NCI-H2227 treated with DMSO at 0.1 percent for 48 hours (cell line): ENCODE data around the gene MYOCD.

Experiments used
- DNase-seq: peaks from one replicate; lab custom pipeline; 2025; lab: John Stamatoyannopoulos, UW

Gene MYOCD

DNA sequence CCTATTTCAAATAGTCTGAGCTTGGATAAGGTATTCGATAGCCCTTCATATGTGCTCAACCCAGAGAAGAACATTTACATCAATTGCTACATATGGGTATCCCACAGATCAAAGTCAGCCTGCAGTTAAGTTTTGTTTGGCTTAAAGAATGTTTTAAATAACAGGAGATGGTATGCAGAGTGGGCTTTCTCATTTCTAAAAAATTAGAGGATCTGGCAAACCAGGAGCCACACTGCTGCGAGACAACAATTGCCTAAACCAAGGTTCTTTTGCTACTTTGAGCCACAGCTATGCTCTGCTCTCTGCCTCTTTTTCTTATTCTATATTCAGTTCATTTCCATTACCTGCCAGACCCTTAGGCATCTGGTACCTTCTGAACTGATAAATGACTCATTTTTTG is 93.4 kb downstream of the MYOCD start:
- DNase-seq: no peak

DNA sequence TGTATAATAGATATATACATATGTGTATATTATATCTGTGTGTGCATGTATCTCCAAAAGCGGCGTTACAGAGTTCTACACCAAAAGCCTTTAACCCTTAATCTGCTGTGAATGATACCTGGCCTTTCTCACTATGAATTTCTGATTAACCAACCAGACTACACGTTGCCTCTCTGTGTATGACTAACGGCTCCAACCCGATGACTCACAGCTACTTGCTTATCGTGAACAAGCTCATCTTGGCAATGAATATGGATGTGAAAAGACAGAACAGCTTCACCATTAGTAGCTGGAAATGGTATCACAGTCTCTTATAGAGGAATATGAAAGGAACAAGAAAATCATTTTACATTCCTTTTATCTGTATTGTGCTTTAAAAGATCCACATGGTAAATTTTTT is 99.9 kb downstream of the MYOCD start:
- DNase-seq: no peak

DNA sequence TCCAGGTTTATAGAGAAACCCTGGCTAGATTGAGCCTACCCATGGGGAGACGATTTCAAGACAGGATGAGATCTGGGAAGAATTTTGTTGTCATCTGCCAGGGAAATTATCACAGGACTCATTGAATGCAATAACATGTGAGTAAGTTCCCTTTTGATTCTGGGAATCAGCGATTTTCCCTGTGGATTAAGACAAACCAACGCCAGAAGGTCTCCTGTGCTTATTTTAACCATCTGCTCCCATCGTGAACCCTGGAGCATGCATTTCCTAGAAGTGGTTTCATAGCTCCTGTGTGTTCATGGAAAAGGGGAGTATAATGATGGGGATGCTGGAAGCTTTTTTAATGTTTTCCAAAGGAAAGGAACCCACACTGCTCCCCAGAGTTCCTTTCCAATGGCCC is 102.6 kb downstream of the MYOCD start:
- no peak for DNase-seq

DNA sequence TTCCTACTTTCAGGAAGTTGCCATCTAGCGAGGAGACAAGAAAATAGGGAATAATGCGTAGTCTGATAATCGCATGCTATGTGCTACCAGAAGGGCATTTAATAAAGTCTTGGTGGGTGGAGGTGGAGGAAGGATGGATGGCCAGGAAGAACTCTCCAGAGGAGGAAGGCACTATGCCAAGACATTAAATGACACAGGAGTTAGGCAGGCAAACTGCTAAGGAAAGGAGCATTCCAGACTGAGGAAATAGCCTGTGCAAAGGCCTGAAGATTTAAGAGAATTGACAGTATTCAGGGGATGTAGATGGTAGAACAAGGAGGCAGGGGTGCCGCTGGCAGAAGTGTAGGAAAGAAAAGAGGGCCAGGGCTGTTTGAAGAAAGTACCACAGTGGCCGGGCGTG is 104.3 kb downstream of the MYOCD start:
- no peak for DNase-seq

DNA sequence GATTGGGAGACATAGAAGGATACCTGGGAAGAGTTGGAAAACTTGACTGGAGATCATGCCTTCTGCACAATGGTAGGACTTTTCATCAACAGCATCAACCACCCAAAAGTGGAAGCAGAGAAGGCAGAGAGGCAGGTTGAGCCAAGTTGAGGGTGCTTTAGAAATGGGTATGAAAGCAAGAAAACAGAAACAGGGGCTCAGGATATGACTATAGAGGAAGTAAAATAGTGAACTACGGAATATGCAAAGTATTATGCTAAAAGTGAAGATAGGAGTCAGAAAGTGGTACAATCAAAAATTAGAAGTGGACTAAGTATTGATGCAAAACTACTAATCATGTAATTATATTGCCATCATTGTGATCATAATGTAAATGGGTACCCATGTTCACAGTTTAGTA is 107.5 kb downstream of the MYOCD start:
- DNase-seq: no peak

DNA sequence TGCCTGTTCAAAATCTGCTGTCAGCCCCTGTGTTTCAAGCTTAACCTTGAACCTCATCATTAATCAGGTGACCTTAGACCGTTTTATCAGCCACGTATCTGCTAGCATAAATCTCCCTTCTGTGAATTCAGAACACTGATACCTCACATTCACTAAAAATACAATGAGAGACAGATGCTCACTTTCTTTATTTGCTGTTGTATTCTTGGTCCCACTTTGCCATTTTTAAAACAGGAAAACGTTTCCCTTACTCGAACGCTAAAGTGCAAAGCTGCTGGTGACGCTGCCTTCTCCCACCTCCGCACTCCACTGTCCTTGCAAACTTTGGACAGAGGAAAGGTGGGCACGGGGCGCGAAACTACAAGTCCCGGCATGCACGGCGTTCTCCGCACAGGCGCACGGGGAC is 123.4 kb downstream of the MYOCD start:
- no peak for DNase-seq

DNA sequence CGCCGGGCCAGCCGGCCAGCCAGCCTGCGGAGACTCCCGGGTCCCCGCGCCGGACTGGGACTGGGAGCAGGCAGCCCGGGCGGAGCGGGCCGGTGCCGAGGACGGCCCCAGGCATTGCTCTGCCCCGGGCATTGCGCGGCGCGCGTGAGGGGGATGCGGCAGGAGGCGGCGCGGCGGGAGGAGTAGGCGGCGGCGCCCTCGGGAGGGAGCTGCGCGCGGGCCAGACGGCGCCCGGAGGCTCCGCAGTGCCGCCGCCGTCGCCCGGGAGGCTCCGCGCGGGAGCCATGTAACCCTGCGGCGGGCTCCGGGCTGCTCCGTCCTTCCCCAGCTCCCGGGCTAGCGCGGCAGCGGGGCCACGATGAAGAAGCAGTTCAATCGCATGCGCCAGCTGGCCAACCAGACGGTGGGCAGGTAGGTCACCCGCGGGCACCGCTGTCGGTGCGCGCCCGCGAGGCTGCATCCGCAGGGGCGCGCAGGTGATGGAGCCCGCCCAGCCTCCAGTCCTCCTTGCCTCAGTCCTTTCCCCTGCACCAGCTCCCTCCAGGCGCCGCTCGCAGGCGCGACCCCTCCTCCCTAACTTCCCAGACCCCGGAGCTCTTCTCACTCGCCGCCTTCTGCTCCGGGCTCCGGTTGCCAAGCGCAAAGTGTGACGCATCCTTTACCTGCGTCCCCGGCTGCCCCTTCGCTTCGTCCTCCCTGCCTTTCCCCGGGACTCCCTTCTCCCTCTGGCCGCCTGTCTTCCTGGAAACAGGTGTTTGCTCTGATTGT is 124.0 kb downstream of the MYOCD start, which contains the start of gene ARHGAP44:
Gene ARHGAP44 (plus strand): TSS at position 18 of the 768 bp plus-strand sequence. CDS start 341 bp downstream, at position 359.
- DNase-seq: peak; percentile 5

DNA sequence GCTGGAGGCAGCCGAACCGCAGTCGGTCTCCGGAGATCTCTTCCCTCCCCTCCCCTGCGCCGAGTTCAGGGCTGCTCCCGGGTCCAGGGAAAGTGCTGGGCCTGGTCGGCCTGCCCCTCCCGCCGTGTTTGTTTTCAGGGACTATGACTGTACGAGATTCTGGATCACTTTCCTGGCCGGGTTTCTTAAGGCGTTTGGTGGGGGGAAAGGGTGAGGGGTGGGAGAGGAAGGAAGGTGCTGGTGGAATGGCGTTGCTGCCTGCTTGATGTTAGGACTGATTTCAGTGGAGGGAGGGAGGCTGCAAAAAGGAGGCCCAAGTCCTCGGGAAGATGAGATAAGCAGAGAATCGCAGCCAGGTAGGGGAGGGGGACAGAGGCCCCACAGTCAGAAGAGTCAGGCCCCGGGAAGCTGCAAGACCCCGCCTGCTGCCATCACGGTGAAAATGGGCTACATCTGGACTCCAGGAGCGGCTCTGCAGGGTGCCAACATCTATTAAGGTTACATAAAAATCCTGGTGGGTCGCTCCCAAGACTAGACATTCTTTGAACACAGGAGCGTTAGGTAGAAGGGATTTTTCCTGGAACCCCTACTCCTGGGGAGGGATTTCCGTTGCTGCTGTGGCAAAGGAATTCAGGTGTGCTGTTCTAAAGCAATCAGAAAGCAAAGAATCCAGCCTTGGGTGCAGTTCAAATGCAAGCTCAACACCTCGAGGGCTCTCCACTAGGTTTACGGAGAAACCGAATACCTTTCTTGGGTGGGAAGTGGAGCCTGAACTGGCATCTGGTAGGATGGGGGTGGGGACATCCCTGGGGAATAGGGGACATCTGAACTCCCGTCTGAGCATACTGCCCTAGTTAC is 124.8 kb downstream of the MYOCD start:
- DNase-seq: no peak

DNA sequence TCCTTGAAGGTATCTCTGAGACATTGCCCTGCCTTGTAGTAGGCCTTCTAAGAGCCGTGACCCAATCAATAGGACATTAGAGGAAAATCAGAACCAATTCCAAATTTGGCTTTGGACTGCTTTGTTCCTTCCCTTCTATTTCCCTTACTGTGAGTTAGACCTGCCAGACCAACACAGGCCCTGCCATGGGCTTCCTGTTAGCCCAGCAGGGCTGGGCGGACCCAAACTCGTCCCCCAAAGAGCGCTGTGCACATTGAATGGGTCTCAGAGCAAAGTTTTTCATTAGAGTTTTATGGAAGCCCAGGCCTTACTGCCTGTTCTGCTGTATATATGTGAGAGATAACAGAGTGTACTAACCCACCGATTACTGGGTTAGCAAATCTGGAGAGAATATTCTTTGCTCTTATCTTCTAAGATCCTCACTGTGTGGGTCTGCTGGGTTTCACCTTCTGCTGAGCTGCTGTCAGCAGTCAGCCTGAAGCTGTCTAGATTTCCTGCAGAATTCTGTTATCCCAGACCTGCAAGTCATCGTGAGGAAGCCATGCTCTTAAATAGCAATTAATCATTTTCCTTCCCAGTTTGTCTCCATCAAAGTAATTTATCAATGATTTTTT is 129.3 kb downstream of the MYOCD start:
- DNase-seq: no peak

DNA sequence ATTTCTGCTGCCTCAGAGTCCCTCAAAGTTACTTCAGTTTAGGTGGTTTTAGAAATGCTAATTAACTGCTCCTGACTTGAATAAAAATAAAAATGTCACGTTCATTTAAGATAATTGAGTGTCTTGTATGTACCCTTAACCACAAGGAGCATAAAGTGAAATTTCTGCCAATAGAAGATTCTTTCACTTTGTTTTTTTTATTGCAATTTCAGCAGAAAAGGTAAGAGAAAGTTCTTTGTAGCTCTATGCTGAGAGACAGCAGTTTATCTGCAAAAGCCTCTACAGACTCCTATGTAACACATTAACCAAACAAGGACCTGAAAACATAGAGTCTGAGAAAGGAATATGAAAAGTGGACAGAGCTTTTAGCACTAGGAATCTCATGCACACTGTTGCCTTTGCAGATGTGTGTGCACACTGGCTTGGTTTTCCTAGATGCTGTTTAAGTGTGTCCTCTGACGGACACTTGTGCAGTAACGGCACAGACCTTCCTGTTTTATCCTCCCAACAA is 135.2 kb downstream of the MYOCD start:
- DNase-seq: no peak

DNA sequence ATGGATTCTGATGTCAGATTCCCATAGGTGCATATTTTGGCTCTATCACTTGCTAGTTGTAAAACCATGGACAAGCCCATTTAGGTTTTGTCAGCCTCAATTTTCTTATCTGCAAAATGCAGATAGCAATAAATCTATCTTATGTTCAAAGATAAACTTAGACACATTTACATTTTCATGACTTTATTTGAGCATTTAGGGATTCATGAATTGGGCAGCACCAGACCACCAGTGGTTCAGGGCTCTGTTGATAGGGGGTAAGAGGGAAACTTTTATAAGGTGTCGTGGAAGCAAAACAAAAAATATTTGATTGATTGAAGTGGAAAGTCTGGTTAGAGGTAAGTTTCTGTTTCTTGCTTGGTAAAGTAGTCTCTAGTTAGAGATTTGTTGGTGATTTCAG is 140.9 kb downstream of the MYOCD start:
- DNase-seq: no peak

DNA sequence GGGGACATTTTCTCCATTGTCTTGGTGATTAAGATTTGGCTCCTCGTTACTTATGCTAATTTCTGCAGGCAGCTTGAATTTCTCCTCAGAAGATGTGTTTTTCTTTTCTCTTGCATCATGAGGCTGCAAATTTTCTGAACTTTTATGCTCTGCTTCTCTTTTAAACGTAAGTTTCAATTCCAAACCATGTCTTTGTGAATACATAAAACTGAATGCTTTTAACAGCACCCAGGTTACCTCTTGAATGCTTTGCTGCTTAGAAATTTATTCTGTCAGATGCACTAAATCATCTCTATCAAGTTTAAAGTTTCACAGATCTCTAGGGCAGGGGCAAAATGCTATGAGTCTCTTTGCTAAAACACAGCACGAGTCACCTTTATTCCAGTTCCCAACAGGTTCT is 143.0 kb downstream of the MYOCD start:
- DNase-seq: no peak

DNA sequence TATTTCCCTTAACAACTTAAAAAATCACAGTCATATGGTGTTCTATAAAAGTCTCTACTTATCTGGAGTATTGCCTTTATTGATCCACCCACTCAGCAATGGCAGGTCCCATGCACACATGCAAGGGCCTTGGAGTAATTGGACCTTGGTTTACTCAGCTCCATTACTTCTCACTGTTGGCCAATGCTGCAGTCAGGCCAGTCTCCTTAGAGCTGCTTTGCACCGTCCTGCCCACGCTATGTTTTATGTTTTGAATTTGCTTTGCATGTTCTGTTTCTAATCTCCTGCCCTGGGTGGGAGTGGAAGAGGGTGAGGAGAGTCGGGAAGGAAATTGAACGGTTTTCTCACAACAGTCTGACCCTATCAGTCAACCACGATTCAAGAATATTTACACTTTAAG is 147.2 kb downstream of the MYOCD start:
- DNase-seq: no peak

DNA sequence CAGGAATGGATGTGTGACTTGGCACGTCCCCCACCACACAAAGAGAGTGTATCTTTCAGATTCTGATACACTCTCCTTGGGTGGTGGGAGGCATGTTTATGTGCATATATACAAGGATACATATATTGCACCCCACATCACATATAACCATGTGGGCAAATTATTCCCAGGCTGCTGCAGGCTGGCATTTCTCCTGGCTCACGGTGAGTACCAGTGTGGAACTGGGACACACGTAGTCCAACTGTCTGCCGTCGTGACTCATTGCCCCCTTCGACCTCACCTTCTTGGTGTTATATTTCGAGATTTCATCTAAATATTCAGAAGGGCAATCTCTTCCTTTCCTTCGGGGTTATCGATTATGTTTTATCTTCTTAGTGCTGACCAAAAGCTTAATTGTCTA is 148.0 kb downstream of the MYOCD start:
- no peak for DNase-seq

DNA sequence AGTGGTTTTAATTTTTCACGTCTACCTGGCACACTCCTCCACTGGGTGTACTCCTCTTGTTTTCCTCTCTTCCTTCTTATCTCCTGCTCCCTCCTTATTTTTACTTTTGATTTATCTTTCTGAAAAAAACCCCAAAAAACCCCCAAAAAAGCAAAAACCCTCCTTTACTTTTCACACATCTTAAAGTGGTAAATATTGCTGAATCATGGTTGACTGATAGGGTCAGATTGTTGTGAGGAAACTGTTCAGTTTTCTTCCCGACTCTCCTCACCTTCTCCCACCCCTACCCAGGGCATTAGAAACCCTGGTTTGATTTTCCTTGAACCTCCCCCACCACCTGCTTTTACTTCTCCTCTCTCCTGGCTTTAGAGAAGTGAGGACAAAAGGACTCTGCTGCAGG is 149.0 kb downstream of the MYOCD start:
- DNase-seq: no peak

DNA sequence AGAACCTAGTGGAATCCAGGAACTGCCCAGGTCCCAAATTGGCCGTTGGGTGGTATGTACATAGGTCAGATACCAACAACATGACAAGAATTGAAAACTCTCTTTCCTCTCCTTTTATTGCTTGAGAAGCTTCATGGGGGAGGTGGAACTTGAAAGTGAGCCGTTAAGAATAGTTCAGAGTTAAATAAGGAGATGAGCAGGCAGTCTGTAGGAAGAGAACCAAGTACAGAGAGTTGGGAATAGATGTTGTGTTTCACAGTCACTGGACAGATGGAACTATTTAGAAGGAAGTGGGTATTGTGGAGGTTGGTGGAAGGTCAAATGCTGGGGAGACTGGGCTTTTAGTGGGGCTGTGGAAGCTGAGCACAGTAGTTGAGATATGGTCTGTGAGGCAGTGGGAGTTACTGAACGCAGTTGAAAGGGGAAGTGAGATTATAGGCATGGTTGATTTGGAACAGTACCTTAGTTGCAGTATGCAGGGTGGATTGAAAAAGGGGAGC is 150.0 kb downstream of the MYOCD start:
- no peak for DNase-seq
